GM21381 (cell line): ENCODE measurements around the gene CFAP126.
"Not testable (repeated sequence)": the region's sequence is repeated elsewhere in the genome, so short reads cannot be mapped to it uniquely, and the experiment has no call there.

ENCODE experiments used
- ATAC-seq: cut with Tn5 transposase; IDR thresholded peaks from one replicate; pipeline ENCODE4 v1.9.1; 2021; ENCODE audit warnings: mild to moderate bottlenecking, moderate library complexity; ENCODE audit not compliant: unreplicated experiment

The CFAP126 gene

GRCh38 chr1:161367684-161368400, at the start of gene CFAP126:
CFAP126 (minus strand) TSS chr1:161367876; CDS start chr1:161367868, 8 bp downstream.
- peak; percentile 92 for ATAC-seq

DNA sequence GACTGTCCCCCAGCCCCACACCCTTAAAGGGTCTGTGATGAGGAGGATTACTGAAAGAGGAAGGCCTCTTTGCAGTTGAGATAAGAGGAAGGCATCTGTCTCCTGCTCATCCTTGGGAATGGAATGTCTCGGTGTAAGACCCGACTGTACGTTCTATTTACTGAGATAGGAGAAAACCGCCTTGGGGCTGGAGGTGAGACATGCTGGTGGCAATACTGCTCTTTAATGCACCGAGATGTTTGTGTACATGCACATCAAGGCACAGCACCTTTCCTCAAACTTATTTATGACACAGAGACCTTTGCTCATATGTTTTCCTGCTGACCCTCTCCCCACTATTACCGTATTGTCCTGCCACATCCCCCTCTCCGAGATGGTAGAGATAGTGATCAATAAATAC, 45.4 kb upstream of the CFAP126 start:
- ATAC-seq = not testable (repeated sequence)

- not testable (repeated sequence) for ATAC-seq
These were observed 42.9 kb upstream of the CFAP126 start for GRCh38 chr1:161410636-161410970.

DNA sequence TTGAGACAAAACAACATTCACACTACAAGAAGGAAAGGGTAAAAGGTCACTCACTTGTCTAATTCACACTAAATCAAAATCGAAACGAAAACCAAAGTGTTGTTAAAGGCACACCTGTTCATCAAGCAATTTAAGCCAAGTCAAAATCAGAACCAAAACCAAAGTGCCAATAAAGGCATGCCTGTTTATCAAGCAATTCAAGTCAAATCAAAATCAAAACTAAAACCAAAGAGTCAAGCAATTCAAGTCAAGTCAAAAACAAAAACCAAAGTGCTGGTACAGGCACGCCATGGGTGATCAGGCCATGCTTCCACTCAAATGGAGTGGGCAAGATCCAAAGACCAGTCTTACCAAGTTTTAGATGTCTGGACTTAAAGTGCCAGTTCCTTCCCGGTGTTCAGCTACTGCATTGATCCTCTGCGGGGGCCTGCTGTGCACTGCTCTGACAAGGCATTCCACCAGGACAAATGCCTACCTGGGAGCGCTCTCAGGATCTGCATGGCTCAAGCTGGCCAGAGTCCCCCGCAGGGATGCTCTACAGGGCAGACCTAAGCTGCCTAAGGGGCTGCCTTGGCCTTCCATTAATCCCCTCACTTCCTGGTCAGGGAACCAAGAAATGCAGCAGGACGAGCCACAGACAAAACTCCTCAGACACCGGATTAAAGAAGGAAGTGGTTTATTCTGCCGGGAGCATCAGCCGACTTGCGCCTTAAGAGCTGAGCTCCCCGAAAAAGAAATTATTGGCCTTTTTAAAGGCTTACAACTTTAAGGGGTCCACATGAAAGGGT, 42.4 kb upstream of the CFAP126 start:
- ATAC-seq = peak; percentile 52

GRCh38 chr1:161408429-161409052, 40.9 kb upstream of the CFAP126 start:
- no peak for ATAC-seq

GRCh38 chr1:161407451-161407985, 39.8 kb upstream of the CFAP126 start:
- no peak for ATAC-seq

- ATAC-seq = not testable (repeated sequence)
These were observed 38.9 kb upstream of the CFAP126 start for GRCh38 chr1:161406551-161406950.

- ATAC-seq = no peak
These were observed 36.4 kb upstream of the CFAP126 start for GRCh38 chr1:161404051-161404597.

- ATAC-seq = no peak
These were observed 34.8 kb upstream of the CFAP126 start for GRCh38 chr1:161402446-161402845.

DNA sequence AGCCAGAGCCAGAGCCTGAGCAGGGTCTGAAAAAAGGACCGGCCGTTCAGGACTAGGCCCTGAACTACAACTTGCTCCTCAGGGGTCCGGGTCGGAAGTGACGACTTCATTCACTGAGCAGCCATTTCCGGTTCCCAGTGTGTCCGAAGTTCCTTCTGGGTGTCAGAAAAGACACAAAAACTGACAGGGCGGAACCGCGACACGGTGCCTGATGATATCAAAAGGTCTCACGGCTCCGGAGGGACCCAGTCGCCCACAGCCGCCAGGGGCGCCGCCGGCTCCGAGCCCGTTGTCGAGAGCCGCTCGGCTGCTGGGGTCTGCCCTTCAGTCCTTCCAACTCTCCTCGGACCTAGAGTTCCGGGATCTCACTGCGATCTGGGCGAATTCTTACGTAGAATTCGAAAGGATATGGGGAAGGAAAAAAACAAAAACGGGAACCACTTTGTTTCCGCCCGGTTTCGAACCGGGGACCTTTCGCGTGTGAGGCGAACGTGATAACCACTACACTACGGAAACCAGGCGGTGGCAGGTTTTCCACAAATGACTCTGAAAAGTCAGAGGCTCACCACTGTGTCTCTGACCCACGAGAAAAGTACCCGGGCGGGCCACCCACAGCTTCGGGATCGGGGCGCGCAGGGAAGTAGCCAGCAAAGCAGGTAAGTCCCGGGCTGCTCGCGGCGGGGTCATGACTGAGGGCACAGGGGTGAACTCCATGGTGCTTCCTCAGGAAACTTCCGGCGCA, 31.8 kb upstream of the CFAP126 start:
- peak; percentile 76 for ATAC-seq

DNA sequence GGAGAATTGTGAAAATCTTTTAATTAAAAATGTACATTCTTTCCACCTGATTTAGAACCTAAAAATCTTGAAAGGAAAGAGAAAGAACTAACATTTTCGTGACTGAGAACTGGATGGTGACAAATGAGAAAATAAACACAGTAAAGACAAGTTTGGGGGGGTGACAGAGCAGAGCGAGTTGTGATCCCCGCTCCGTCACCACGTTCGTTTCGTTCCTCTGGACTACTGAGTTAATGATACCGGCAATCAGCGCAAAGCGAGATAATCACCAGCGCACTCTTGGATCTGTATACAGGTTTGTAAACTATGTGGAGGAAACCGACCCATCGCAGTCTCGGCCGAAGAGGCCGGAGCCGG, 31.2 kb upstream of the CFAP126 start:
- no peak for ATAC-seq

GRCh38 chr1:161397038-161397437, 29.4 kb upstream of the CFAP126 start:
- ATAC-seq = not testable (repeated sequence)

DNA sequence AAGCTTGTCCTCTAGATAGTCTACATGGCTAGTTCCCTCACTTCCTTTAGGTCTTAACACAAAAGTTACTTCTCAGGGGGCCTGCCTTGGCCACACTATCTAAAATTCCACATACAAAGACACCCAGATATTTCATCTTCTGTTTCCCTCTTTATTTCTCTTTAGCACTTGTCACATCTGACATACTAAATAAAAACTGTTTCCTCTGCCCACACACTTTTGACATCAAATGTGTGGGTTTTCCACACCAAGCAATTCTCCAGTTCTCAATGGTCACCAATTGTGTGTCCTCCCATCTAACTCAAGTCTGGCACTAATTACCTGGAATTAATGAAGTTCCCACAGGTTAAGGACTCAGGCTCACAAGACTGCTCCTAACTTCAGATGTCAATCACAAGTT, 25.5 kb upstream of the CFAP126 start:
- no peak for ATAC-seq

DNA sequence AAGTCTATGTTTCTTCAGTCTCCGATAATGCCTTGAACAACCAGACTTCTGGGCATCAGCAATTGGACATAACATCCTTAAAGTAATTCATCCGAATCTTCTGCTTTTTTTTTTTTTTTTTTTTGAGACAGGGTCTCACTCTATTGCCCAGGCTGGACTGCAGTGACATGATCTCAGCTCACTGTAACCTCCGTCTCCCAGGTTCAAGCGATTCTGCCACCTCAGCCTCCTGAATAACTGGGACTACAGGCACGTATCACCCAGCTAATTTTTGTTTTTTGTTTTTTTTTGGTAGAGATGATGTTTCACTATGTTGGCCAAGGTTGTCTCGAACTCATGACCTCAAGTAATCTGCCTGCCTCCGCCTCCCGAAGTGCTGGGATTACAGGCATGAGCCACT, 23.9 kb upstream of the CFAP126 start:
- ATAC-seq = no peak

DNA sequence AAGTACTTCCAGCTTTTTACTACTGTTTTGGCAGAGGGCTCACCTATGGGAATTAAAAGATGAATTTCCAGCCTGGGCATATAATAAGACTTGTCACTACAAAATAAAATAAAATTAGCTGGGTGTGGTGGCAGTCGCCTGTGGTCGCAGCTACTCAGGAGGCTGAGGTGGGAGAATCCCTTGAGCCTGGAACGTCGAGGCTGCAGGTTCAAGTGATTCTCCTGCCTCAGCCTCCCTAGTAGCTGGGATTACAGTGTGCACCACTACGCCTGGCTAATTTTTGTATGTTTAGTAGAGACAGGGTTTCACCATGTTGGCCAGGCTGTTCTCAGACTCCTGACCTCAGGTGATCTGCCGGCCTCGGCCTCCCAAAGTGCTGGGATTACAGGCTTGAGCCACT, 23.5 kb upstream of the CFAP126 start:
- not testable (repeated sequence) for ATAC-seq

- ATAC-seq = no peak
These were observed 22.8 kb upstream of the CFAP126 start for GRCh38 chr1:161390559-161390858.

DNA sequence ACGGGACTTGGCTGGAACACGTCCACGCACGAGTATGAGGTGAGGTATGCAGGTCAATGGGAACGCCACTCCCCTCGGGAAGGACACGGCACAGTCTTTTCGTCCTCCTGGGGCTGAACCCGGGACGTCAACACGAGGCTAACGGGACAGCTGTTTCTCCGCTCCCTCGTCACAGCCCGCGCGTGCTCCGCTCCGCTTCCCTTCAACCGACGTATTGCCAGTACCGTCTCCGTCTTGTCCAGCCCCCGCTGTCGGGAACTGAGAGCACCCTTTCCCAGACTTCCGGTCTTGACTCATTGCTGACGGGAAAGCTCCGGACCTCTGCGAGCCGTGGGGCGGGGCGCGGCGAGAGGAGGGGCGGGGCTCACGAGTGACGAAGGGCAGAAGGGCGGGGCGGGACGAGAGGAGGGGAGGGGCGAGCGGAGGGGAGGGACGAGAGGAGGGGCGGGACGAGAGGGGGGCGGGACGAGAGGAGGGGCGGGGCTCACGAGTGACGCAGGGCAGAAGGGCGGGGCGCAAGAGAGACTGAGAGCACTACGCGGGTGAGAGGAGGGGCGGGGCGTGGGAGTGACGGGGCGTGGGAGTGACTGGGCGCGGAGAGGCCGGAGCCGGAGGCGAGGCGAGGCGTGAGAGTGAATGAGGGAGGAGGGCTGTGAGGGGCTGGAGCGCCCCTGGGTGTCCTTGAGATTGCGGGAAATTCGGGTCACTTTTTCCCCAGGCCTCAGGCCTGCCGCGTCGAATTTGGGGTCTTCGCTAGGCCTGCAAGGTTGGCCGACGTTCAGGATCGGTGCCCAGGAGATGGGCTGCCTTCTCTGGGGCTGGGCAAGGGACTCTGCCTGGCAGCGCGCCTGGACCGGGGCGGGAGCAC, 22.2 kb upstream of the CFAP126 start:
- ATAC-seq = peak; percentile 75

- not testable (repeated sequence) for ATAC-seq
These were observed 21.5 kb upstream of the CFAP126 start for GRCh38 chr1:161389158-161389557.

- ATAC-seq = no peak
These were observed 21.0 kb upstream of the CFAP126 start for GRCh38 chr1:161388639-161389038.
